GM21619 (cell line): ENCODE results near the gene CD79A.

ENCODE experiments used
- ATAC-seq: cut with Tn5 transposase; IDR thresholded peaks from one replicate; pipeline ENCODE4 v1.9.1; 2021; ENCODE audit not compliant: unreplicated experiment

CD79A gene

DNA sequence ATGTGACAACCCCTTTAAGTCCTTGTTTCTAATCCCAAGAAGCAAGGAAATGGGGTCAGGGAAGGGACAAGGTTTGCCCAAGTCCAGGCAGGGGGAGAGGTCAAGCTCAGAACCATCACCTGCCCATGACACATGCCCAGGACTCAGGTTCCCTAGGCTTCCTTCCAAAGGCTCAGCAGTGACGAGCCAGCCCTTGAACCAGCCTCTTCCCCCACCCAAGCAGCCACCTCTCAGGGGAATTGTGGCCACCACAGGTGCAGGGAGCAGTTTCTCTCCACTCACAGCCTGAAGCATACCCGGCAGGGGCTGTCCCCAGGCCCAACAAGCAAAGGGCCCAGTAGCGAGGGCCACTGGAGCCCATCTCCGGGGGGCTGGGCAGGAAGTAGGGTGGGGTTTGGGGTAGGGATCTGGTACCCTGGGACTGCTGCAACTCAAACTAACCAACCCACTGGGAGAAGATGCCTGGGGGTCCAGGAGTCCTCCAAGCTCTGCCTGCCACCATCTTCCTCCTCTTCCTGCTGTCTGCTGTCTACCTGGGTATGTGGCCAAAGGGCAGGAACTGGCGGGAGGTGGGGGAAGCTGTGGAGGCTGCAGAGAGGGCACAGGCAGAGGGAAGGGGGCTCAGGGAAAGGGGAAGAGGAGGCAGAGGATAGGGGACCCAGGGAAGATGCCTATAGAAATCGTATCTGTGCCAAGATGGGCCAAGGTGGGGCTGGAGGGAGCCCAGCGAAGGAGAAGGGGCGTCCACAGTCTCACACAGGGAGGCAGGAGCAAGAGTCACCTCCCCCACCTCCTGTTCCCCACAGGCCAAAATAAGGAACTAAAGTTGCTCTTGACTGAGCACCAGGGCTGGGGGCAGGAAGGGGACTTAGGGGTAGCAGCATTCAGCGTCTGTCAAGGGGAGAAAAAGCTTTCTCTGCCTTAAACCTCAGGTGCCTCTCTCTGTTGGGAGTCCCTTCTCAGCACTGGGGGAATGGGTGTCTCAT is at the start of gene CD79A:
TSS of gene CD79A (plus strand) at position 433 of the 986 bp plus-strand sequence. CDS start at position 459, 26 bp downstream.
- ATAC-seq: peak; percentile 60

DNA sequence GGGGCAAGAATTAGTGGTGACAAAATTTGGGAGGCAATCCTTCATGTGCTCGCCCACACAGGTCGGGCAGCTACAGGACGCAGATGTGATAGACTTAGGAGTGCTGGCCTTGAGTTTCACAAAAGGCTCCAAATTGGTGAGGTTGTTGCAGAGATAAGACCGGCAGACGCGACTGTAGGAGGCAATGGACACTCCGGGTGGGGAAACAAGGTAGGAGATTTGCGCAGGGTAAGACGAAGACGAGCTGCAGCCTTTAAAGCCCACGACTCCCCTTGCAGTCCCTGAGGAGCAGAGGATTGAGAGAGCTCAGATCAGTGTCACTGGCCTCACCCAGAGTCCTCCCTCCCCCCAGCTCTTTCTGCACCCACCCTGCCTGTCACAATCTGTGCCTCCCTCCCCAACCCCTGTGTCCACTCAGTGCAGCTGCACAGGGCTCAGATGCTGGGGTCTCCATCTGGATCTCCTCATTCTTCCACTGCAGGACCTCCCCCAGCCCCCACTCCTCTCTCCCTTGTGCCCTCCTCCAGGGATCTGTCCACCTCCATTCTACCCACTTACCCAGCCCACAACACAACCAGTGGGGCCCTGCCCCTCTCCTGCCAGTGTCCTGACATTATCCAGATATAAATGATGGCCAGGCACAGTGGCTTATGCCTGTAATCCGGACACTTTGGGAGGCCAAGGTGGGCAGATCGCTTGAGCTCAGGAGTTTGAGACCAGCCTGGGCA is 38.9 kb upstream of the CD79A start:
- no peak for ATAC-seq

DNA sequence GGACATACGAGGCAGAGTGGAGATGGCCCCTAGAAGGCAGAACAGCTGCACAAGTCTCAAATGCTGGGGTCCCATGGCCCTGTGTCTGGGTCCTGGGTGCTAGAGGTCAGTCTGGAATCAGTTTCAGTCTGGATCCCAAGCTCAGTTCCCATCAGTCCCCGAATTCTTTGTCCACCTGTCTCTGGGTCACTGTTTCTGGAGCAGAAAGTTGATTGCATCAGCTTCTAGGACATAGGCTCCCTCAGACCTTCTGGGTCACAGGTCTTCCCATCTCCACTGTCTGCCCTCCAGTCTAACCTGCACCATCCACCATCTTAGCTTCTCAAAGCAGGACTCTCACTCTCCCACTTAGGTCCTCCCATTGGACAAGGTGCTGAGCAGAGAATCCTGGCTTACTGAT is 37.9 kb upstream of the CD79A start:
- ATAC-seq: no peak

- no peak for ATAC-seq
These were observed 33.7 kb upstream of the CD79A start for GRCh38 chr19:41843371-41843770.

DNA sequence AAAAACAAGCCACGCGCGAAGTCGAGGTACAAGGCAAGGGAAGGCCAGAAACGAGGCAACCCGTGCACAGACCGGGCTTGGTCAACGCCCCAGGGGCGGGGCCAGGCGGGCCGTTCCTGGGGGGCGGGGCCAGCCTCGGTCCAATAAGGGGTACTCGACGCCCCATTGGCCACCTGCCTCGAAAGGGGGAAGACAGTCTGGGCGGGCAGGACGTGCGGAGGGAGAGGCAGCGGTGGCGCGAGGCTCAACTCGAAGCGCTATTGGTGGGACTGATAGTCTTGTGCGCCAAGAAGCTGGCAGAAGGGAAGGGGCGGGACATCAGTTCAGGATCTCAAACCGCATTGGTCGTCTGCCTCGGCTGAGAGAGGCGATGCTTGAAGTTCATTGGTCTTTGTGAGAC is 32.5 kb upstream of the CD79A start, which contains the start of gene LYPD4:
TSS of gene LYPD4 (minus strand) at position 83 of the 400 bp plus-strand sequence. CDS start 5,398 bp downstream, outside the sequence.
- ATAC-seq: no peak

DNA sequence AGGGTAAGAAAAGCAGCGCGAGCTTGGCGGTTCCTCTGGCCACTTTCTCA is 32.3 kb upstream of the CD79A start, which contains the start of gene DMRTC2:
TSS of gene DMRTC2 (plus strand) at position 42 of the 50 bp plus-strand sequence. CDS start 2,387 bp downstream, outside the sequence.
- ATAC-seq: no peak

DNA sequence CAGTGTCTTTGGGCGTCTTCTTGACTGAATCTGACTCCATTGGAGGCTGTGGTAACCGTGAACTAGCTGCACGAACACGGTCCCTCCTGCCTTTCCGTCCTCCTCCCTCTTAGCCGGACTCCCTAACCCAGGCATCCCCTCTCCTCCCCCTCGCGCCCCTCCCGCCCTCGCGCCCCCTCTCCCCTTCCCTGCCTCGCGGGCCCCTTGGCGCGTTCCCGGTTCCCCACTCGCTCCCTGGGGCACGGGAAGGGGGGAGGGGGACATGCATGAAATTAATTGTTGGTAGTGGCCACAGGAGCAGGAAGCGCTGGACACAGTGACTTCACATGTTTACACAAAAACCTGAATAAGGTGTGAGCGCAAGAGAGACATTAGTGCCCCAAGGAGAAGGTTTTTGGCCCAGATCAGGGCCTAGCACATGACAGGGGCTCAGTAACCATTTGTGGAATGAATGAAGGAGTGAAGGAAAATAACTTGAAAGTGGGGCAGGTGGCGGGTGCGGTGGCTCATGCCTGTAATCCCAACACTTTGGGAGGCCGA is 32.0 kb upstream of the CD79A start:
- no peak for ATAC-seq

GRCh38 chr19:41847351-41848105 is 29.6 kb upstream of the CD79A start:
- no peak for ATAC-seq

DNA sequence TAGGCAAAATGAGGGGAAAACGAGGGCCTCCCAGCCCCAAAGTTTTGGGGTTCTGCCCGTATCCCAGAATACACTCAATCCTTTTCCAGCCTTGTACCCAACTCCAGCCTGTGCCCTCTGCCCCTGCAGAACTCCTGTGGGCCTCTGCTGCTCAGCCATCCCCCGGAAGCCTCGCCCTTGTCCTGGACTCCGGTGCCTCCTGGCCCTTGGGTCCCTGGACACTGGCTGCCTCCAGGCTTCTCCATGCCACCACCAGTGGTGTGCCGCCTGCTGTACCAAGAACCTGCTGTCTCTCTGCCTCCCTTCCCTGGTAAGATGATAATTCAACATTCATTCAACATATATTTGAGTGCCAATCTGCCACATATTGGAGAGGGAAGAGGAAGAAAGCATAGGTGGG is 28.4 kb upstream of the CD79A start:
- no peak for ATAC-seq

DNA sequence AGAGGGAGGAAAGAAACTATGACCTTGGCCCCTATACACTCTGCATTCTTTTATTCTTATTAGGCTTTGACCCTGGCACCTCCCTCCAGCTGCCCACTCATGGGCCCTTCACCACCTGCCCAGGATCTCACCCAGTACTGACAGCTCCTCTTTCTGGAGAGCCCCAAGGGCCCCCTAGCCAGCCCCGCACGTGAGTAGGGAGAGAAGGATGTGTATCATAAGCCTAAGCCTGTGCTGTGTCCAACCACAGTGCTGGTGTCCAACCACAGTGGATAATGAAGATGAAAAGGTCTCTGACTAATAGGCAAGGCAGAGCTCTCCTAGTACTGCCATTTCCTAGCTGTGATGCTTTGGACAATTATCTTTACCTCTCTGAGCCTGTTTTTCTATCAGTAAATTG is 28.0 kb upstream of the CD79A start:
- ATAC-seq: no peak

GRCh38 chr19:41850381-41850780 is 26.7 kb upstream of the CD79A start:
- no peak for ATAC-seq

DNA sequence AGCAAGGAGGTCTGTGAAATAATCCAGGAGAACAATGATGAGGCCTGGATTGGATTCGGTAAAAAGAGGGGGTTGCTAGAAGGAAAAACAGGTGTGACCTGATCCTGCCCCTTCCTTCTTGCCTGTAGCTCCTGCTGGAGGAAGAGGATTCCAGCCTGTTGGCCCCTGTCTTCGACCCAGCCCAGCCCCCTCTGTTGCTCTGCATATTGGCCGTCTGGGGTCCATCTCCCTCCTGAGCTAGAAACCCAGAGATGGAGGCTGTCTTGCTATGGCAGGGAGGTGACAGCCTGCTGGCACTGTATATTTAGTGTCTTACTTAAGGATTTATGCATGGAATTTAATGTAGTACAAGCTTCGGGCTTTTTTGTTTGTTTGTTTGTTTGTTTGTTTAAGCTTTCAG is 25.6 kb upstream of the CD79A start:
- ATAC-seq: no peak

- ATAC-seq: no peak
These were observed 23.7 kb upstream of the CD79A start for GRCh38 chr19:41853344-41853743.

- ATAC-seq: no peak
These were observed 23.3 kb upstream of the CD79A start for GRCh38 chr19:41853768-41854167.

DNA sequence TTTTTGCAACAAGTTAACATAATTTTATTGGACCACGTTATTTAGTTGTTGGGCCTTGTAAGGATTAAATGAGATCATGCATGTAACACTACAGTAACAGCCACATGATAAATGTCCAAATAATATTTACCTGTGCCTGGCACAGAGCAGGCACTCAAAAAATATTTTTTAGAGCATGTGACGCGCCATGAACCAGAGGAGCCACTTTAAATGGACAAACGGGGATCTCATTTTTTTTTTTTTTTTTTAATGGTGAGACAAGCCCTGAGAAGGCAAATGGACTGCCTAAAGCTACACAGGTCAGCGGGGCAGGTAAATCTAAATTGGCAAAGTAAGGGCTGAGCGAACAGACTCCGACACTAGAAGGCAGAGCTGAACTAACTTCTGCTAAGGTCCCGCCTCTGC is 17.9 kb upstream of the CD79A start:
- ATAC-seq: no peak

DNA sequence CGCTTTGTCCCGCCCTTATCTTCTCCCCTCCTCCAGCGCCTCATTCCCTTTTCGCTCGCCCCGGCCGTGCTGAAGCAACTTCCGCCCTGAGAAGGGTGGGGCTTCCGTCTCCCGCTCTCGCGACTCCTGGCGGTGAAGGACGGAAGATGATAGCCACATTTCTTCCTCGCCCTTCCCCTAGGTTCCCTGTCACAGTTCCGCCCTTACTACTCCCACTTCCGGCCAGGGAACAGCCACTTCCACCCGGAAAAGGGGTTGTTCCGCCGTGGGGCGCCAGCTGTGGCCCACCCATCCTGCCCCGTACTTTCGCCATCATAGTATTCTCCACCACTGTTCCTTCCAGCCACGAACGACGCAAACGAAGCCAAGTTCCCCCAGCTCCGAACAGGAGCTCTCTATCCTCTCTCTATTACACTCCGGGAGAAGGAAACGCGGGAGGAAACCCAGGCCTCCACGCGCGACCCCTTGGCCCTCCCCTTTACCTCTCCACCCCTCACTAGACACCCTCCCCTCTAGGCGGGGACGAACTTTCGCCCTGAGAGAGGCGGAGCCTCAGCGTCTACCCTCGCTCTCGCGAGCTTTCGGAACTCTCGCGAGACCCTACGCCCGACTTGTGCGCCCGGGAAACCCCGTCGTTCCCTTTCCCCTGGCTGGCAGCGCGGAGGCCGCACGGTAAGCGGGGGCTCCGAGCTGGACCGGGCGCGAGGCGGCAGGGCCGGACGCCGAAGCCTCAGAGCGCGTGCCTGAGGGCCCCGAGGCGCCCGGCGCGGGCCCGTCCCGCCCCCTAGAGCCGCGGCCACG is 17.3 kb upstream of the CD79A start, which contains the start of gene RPS19:
TSS of gene RPS19 (plus strand) at position 638 of the 801 bp plus-strand sequence. CDS start 520 bp downstream, outside the sequence.
- ATAC-seq: peak; percentile 74

DNA sequence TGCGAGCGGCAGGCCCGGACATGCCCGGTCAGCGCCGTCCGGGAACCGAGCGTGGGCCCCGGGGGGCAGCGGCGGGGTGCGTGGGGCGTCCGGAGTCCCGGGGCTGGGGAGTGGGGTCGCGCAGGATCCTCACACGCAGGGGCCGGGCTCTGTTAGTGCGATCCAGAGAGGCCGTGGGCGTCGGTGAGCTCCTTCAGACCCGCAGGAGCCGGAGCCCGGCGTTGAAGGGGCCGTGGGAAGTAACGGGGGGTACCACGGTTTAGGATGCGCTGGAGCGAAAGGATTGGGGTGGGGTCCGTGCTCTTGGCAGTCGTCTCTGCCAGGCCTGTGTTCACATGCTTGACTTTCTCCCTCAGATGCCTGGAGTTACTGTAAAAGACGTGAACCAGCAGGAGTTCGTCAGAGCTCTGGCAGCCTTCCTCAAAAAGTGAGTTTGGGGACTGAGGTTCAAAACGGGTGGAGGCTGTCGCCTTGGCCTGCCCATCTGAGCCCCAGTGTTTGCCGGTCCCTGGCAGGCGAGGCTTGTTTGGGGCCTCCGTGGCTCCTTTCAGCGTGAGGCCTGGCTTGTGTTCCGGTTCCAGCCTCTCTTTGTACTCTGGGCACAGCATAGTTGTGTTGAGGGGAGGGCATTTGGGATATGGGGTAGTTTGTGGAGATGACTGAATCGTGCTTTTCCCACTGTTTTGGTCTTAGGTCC is 16.5 kb upstream of the CD79A start:
- peak; percentile 1 for ATAC-seq

DNA sequence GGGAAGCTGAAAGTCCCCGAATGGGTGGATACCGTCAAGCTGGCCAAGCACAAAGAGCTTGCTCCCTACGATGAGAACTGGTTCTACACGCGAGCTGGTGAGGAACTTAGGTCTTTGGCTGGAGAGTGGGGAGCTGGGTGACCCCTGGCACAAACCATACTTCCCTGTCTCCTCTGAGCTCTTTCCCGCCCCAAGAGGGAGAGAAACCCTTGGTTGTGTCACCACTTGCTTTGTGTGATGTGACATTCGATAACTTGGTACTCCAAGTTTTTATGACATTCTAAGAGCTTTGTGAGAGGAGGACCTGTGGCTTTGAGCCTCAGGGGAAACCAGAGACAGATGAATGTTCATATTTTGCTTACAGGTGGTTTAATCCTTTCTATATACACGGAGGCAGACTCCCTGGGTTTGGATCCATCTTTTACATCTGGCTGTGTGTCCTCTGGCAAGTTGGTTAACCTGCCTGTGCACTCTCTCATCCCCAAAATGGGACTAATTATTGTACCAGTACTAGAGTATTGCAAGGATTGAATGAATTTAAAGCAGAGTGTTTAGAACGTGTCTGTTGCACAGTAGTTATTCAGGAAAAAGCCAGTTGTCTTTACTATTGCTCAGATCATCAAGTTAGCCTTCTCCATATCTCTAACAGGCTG is 15.8 kb upstream of the CD79A start:
- ATAC-seq: no peak

- no peak for ATAC-seq
These were observed 15.2 kb upstream of the CD79A start for GRCh38 chr19:41861846-41862245.
